ENCODE measurements around the gene AASDHPPT.

The AASDHPPT gene

GRCh38 chr11:106086135-106086534 lies 8.7 kb downstream of the AASDHPPT start:
- DNase-seq, result no peak
- ATAC-seq, result no peak

GRCh38 chr11:106086850-106087249 lies 9.4 kb downstream of the AASDHPPT start:
- DNase-seq (no peak), ATAC-seq (no peak)

- peak; percentile 52 for ATAC-seq
- peak; percentile 37 for DNase-seq
Measured at GRCh38 chr11:106087815-106088435, 10.5 kb downstream of the AASDHPPT start.

- DNase-seq (no peak), ATAC-seq (no peak)
Measured at GRCh38 chr11:106088896-106089295, 11.4 kb downstream of the AASDHPPT start.

GRCh38 chr11:106091480-106092123 lies 14.1 kb downstream of the AASDHPPT start:
- ATAC-seq (peak; percentile 97), DNase-seq (no peak)

- DNase-seq (no peak), ATAC-seq (no peak)
Measured at GRCh38 chr11:106092446-106092845, 15.0 kb downstream of the AASDHPPT start.

GRCh38 chr11:106098893-106099553 lies 21.6 kb downstream of the AASDHPPT start:
- DNase-seq (no peak), ATAC-seq (no peak)

GRCh38 chr11:106101370-106101769 lies 23.9 kb downstream of the AASDHPPT start:
- ATAC-seq (no peak), DNase-seq (no peak)

- ATAC-seq, result no peak
Measured at GRCh38 chr11:106101819-106102218, 24.4 kb downstream of the AASDHPPT start.

GRCh38 chr11:106105986-106106385 lies 28.5 kb downstream of the AASDHPPT start:
- ATAC-seq (no peak), DNase-seq (no peak)

More at GRCh38 chr11:106101819-106102218, 24.4 kb downstream of the AASDHPPT start:
- no peak for DNase-seq

- no peak for DNase-seq
- ATAC-seq, result no peak
Measured at GRCh38 chr11:106121570-106122320, 44.3 kb downstream of the AASDHPPT start.

- no peak for DNase-seq
- ATAC-seq, result no peak
Measured at GRCh38 chr11:106127604-106128003, 50.1 kb downstream of the AASDHPPT start.

GRCh38 chr11:106128740-106129139 lies 51.3 kb downstream of the AASDHPPT start:
- ATAC-seq, result no peak
- no peak for DNase-seq

GRCh38 chr11:106131998-106132397 lies 54.5 kb downstream of the AASDHPPT start:
- no peak for ATAC-seq
- no peak for DNase-seq

- ATAC-seq, result peak; percentile 49
- no peak for DNase-seq
Measured at GRCh38 chr11:106132582-106133354, 55.3 kb downstream of the AASDHPPT start.

GRCh38 chr11:106133529-106133928 lies 56.1 kb downstream of the AASDHPPT start:
- no peak for DNase-seq

GRCh38 chr11:106137061-106137460 lies 59.6 kb downstream of the AASDHPPT start:
- no peak for ATAC-seq
- DNase-seq, result no peak

More at GRCh38 chr11:106133529-106133928, 56.1 kb downstream of the AASDHPPT start:
- ATAC-seq, result no peak

GRCh38 chr11:106137758-106138157 lies 60.3 kb downstream of the AASDHPPT start:
- DNase-seq (no peak), ATAC-seq (no peak)

All from stimulated activated naive CD8-positive, alpha-beta T cell treated with anti-CD3 and anti-CD28 coated beads, Interleukin-15, Interleukin-2, amounts not matched to agents 100 U/mL and 50 U/mL, for 24 hours (primary cell).